AG08396 (cell line): ENCODE results near the gene RFC1.
"Not testable (repeated sequence)": the region's sequence is repeated elsewhere in the genome, so short reads cannot be mapped to it uniquely, and the experiment has no call there.

Experiments
- DNase-seq: peaks from one replicate; pipeline ENCODE4 v3.0.0; 2012; ENCODE audit warnings: low spot score, mixed read lengths

Gene RFC1

GRCh38 chr4:39365830-39366771, at the start of gene RFC1:
TSS of gene RFC1 (minus strand) at chr4:39366362. CDS start at chr4:39366241, 121 bp downstream.
- DNase-seq = peak; percentile 89

DNA sequence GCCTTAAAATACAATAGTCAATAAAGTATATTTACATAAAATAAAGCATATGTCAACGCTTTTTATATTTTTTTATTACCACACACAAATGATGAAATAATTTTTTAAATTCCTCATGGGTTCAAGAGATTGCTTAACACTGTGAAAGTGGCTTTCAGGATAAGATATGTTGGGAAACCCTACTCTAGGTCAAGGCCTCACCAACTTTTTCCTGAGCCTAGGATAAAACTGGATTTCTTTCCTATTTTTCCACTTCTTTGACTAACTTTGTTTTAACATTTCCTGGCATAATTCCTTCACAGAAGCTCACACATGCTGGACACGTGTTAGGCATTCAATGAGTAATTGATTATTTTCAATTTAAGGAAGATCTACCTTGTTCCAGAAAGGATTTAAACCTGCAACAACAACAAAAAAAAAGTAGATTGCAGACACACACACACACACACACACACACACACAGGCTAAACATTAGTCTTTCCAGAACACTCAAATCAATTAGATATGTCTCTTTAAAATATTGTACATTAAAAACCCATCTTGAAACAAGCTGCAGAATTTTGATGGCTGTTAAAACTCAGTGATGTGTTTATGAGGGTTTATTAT, 49.6 kb upstream of the RFC1 start:
- no peak for DNase-seq

DNA sequence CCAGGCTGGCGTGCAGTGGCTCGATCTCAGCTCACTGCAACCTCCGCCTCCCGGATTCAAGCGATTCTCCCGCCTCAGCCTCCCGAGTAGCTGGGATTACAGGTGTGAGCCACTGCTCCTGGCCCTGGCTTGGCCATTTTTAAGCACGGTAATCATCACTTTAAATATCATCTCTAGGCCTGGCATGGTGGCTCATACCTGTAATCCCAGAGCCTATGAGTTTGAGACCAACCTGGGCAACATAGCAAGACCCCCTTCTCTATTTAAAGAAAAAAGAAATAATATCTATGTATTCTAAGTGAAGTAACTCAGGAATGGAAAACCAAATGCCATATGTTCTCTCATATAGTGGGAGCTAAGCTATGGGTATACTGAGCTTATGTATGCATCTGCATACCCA, 45.4 kb upstream of the RFC1 start:
- not testable (repeated sequence) for DNase-seq

- DNase-seq = no peak
These were observed 44.3 kb upstream of the RFC1 start for GRCh38 chr4:39410415-39410814.

- no peak for DNase-seq
These were observed 41.4 kb upstream of the RFC1 start for GRCh38 chr4:39407584-39407885.

DNA sequence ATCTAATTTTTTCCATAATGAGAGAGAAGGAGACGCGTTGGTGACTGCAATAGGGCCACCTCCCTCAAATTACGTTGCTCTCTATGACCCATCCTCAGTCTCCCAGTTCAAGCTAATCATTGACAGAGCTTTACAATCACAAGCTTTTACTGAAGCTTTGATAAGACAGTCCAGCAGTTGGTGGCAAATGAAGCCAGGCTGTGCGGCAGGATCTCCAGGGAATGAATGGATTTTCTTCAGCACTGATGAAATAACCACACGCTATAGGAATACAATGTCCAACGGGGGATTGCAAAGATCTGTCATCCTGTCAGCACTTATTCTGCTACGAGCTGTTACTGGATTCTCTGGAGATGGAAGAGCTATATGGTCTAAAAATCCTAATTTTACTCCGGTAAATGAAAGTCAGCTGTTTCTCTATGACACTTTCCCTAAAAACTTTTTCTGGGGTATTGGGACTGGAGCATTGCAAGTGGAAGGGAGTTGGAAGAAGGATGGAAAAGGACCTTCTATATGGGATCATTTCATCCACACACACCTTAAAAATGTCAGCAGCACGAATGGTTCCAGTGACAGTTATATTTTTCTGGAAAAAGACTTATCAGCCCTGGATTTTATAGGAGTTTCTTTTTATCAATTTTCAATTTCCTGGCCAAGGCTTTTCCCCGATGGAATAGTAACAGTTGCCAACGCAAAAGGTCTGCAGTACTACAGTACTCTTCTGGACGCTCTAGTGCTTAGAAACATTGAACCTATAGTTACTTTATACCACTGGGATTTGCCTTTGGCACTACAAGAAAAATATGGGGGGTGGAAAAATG, 40.8 kb upstream of the RFC1 start, which contains the start of gene KLB:
TSS of gene KLB (plus strand) at position 168 of the 821 bp plus-strand sequence. CDS start at position 188, 20 bp downstream.
- no peak for DNase-seq

DNA sequence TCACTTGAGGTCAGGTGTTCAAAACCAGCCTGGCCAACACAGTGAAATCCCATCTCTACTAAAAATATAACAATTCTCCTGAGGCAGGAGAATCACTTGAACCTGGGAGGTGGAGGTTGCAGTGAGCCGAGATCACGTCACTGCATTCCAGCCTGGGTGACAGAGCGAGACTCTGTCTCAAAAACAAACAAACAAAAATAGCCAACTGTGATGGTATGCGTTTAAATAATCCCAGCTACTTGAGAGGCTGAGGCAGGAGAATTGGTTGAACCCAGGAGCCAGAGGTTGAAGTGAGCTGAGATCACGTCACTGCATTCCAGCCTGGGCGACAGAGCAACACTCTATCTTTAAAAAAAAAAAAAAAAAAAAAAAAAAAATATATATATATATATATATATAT, 35.5 kb upstream of the RFC1 start:
- not testable (repeated sequence) for DNase-seq

DNA sequence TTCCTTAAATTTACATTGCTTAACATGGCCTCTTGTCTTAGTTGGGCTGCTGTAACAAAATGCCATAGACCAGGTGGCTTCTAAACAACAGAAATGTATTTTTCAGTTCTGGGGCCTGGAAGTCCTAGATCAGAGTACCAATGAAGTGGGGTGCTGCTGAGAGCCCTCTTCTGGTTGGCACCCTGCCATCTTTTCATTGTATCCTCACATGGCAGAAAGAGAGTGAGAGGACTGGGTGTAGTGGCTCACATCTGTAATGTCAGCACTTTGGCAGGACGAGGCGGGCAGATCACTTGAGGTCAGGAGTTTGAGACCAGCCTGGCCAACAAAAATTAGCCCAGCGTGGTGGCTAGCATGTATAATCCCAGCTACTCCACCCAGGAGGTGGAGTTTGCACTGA, 28.5 kb upstream of the RFC1 start:
- no peak for DNase-seq

- no peak for DNase-seq
These were observed 24.4 kb upstream of the RFC1 start for GRCh38 chr4:39390603-39391002.

GRCh38 chr4:39384563-39384962, 18.4 kb upstream of the RFC1 start:
- no peak for DNase-seq

DNA sequence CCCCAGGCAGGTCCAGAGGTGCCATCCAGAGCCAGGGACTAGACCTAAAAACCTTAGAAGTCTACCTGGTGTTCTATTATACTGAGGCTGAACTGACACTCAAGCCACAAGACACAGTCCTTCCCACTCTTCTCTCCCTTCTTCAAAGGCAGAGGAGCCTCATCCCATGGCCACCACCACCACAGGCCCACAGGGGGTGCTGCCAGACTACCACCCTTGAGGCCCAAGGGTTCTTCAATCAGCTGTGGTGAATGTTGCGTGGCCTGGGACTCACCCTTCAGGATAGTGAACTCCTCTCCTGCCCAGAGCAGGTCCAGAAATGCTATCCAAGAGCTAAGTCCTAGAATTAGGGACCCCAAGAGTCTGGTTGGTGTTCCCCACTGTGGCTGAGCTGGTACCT, 17.5 kb upstream of the RFC1 start:
- no peak for DNase-seq

- DNase-seq = no peak
These were observed 9.3 kb upstream of the RFC1 start for GRCh38 chr4:39375478-39375877.

DNA sequence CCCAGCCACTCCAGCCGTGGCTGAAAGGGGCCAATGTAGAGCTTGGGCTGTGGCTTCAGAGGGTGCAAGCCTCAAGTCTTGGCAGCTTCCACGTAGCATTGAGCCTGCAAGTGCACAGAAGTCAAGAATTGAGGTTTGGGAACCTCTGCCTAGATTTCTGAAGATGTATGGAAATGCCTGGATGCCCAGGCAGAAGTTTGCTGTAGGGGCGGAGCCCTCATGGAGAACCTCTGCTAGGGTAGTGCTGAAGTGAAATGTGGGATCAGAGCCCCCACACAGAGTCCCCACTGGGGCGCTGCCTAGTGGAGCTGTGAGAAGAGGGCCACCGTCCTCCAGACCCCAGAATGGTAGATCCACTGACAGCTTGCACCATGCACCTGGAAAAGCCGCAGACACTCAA, 5.0 kb upstream of the RFC1 start:
- DNase-seq = not testable (repeated sequence)

DNA sequence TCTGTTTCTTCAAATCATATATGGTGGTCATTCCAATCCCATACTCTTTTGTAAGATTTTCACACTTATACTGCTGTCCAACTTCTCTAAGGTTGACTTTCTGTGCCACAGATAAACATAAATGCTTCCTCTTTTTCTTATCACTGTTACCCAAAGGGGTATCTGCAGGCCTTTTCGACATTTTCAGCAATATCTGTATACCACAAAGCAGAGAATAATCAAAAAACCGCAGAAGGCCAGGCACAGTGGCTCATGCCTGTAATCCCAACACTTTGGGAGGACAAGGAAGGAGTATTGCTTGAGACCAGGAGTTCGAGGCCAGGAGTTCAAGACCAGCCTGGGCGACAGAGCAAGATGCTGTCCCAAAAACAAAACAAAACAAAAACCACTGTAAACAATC, 3.1 kb upstream of the RFC1 start:
- DNase-seq = no peak

- no peak for DNase-seq
These were observed 1.0 kb upstream of the RFC1 start for GRCh38 chr4:39367166-39367565.

DNA sequence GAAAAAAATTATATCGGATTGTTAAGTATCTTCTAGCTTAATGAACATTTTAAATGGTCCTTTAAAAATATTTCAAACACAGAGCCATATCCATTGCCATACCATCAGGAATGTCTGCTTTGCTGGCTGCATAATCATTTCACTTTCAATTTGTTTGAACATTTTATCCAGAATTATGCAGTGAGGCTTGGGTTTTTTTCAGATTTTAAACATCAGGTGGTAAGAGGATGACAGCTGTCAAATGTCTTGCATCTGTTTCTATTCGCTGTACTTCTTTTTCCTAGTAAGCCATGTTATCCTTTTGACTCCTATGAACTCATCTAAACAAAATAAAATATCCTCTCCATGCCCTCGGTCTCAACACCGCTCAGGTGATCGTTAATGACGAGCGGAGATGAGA, 802 bp downstream of the RFC1 start:
- no peak for DNase-seq

- DNase-seq = no peak
These were observed 2.3 kb downstream of the RFC1 start for GRCh38 chr4:39363773-39364393.

DNA sequence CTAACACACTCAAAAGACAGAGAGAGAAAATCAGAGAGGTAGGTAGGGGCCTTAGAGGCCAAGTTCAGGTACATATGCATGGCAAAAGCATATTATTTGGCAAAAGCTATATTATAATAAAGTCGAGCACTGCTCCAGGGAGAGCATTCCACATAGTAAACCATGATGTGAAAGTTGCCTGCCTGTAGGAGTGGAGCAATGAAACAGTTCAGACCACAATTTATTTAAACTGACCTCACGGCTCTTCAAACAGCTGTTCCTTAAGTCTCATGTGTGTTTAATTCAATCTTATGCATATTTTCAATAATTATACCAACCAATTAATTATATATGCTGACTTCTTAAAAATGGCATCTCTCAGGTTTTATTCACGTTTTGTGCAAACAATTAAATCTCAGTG, 3.3 kb downstream of the RFC1 start:
- DNase-seq = peak; percentile 30

GRCh38 chr4:39360611-39361010, 5.6 kb downstream of the RFC1 start:
- DNase-seq = not testable (repeated sequence)

- DNase-seq = no peak
These were observed 9.2 kb downstream of the RFC1 start for GRCh38 chr4:39357002-39357401.

GRCh38 chr4:39354254-39354552, 12.0 kb downstream of the RFC1 start:
- DNase-seq = no peak

DNA sequence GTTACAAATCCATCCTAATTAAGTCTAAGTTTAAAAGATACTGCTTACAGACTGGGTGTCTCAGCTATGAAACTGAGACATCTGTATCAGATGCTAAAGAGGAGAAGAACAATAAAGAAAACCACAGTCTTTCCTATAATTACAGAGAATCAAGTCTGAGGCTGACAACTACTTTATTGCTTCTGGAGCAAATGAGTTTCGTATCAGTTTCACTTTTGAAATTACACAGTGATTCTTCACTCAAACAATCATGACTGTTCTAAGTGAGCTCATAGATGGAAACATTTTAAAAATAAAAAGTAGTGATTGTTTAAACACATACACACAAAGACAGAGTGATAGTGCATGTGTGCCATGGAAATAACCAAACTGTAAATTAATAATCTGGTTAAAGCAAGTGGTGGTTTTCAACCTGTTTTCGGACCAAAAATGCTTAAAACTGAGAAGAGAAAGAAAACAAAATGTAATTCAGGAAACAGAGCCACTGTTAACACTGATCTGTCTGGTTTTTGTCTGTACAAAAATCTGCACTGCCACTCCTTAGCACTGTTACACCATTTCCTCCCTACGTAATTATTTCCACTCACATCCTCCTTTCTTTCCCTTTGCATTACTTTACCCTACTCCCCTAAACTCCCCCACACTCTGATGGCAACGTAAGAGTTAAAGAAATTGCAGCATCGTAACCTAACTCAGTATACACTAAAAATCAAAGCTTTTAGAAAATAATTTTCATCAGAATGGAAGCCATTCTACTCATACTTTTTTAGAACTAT, 12.5 kb downstream of the RFC1 start:
- DNase-seq = peak; percentile 24
